MM.1S (cell line): Measurements from ENCODE around the gene TOMM6.

Source experiments
- DNase-seq: peaks from one replicate; pipeline ENCODE4 v3.0.0-alpha.2; 2015
- H2AFZ ChIP-seq: fragments of 300-600 bp; sonication (generic); 2 replicates; pipeline ENCODE4 v1.6.0; 2016; ENCODE audit warnings: antibody characterized with exemption, low read length
- H3F3A ChIP-seq: fragments of 300-600 bp; sonication (generic); 2 replicates; pipeline ENCODE4 v1.6.1; 2016; ENCODE audit warnings: mild to moderate bottlenecking, antibody characterized with exemption, low read length, moderate library complexity, mixed read lengths; ENCODE audit not compliant: insufficient read depth
- H3K27ac ChIP-seq: fragments of 300-600 bp; sonication (generic); 2 replicates; pipeline ENCODE4 v1.5.1; 2016; ENCODE audit warnings: mild to moderate bottlenecking, low read length
- H3K27me3 ChIP-seq: fragments of 300-600 bp; sonication (generic); replicated peaks from 2 replicates; pipeline ENCODE4 v1.6.0; 2016; ENCODE audit warnings: low read length; ENCODE audit not compliant: insufficient read depth
- H3K36me3 ChIP-seq: fragments of 300-600 bp; sonication (generic); replicated peaks from 2 replicates; pipeline ENCODE4 v1.6.1; 2016; ENCODE audit warnings: mild to moderate bottlenecking, low read length, mixed read lengths; ENCODE audit not compliant: insufficient read depth
- H3K4me1 ChIP-seq: fragments of 300-600 bp; sonication (generic); 2 replicates; pipeline ENCODE4 v1.6.1; 2016; ENCODE audit warnings: low read length, mixed read lengths
- H3K4me2 ChIP-seq: fragments of 300-600 bp; sonication (generic); 2 replicates; pipeline ENCODE4 v1.6.0; 2016; ENCODE audit warnings: low read depth, low read length
- H3K4me3 ChIP-seq: fragments of 300-600 bp; sonication (generic); 2 replicates; pipeline ENCODE4 v1.5.1; 2016; ENCODE audit warnings: low read length, mixed read lengths
- H3K79me2 ChIP-seq: fragments of 300-600 bp; sonication (generic); 2 replicates; pipeline ENCODE4 v1.6.1; 2016; ENCODE audit warnings: mixed run types, low read length, mixed read lengths
- H3K9ac ChIP-seq: fragments of 300-600 bp; sonication (generic); 2 replicates; pipeline ENCODE4 v1.6.1; 2016; ENCODE audit warnings: low read length, mixed read lengths
- H3K9me2 ChIP-seq: fragments of 300-600 bp; sonication (generic); replicated peaks from 2 replicates; pipeline ENCODE4 v1.6.1; 2016; ENCODE audit warnings: mild to moderate bottlenecking, low read length, mixed read lengths; ENCODE audit not compliant: insufficient read depth
- H3K9me3 ChIP-seq: fragments of 300-600 bp; sonication (generic); replicated peaks from 2 replicates; pipeline ENCODE4 v1.6.1; 2016; ENCODE audit warnings: mild to moderate bottlenecking, low read length, mixed read lengths; ENCODE audit not compliant: insufficient read depth
- H4K20me1 ChIP-seq: fragments of 300-600 bp; sonication (generic); 2 replicates; pipeline ENCODE4 v1.6.1; 2016; ENCODE audit warnings: mild to moderate bottlenecking, low read length, moderate library complexity, mixed read lengths; ENCODE audit not compliant: insufficient read depth
- CTCF ChIP-seq: fragments of 300-600 bp; sonication (generic); IDR thresholded peaks from 2 replicates; pipeline ENCODE4 v1.5.1; 2016; ENCODE audit warnings: antibody characterized with exemption, low read length, mixed read lengths
- EZH2 ChIP-seq: fragments of 300-600 bp; sonication (generic); optimal IDR thresholded peaks from 2 replicates; pipeline ENCODE3; 2017; ENCODE audit warnings: low read depth, mild to moderate bottlenecking, antibody characterized with exemption, low read length, mixed read lengths
- EZH2phosphoT487 ChIP-seq: fragments of 300-600 bp; sonication (generic); IDR thresholded peaks from 2 replicates; pipeline ENCODE4 v1.6.1; 2018; ENCODE audit warnings: antibody characterized with exemption, low read length

The TOMM6 gene

GRCh38 chr6:41785689-41786450 lies 1.6 kb upstream of the TOMM6 start:
- Histone ChIP-seq H3K9me2 (no peaks in the 10 kb centered on the region), H3K9me3 (no peaks in the 10 kb centered on the region), H3K27me3 (peaks cover 46% of the 10 kb centered on the region), H3K27ac (no peak overlapping the region), H3K36me3 (no peaks in the 10 kb centered on the region), H3K9ac (peak overlapping the region; percentile 37; the same call in 1 of the 2 replicates), H3K4me3 (peak overlapping the region; percentile 94), H4K20me1 (no peaks in the 10 kb centered on the region), H3K79me2 (peaks cover 22% of the 10 kb centered on the region), H3K4me1 (peaks cover 7% of the 10 kb centered on the region; the same call in 1 of the 2 replicates), H3F3A (peaks cover 8% of the 10 kb centered on the region), H2AFZ (peak overlapping the region; percentile 58), H3K4me2 (peak overlapping the region; percentile 90)
- no peak for DNase-seq
- TF ChIP-seq CTCF = no peak

- Histone ChIP-seq H2AFZ (peak overlapping the region; percentile 91), H3K9me2 (no peaks in the 10 kb centered on the region), H3K4me1 (peaks cover 7% of the 10 kb centered on the region; the same call in 1 of the 2 replicates), H4K20me1 (no peaks in the 10 kb centered on the region), H3K27ac (peak overlapping the region; percentile 70), H3K4me3 (peak overlapping the region; percentile 94), H3K27me3 (peaks cover 38% of the 10 kb centered on the region), H3F3A (peaks cover 8% of the 10 kb centered on the region), H3K9me3 (no peaks in the 10 kb centered on the region), H3K4me2 (peak overlapping the region; percentile 90), H3K9ac (peak overlapping the region; percentile 92), H3K79me2 (peaks cover 22% of the 10 kb centered on the region), H3K36me3 (no peaks in the 10 kb centered on the region)
- peak; percentile 86 for DNase-seq
- TF ChIP-seq EZH2 (no peak), CTCF (peak; percentile 61)
These were observed 859 bp upstream of the TOMM6 start for GRCh38 chr6:41786451-41787218.

GRCh38 chr6:41789390-41789724 lies 1.9 kb downstream of the TOMM6 start:
- H2AFZ ChIP-seq = no peak overlapping the region
- H3K4me3 ChIP-seq = no peak overlapping the region
- peaks cover 7% of the 10 kb centered on the region; the same call in 1 of the 2 replicates for H3K4me1 ChIP-seq
- peaks cover 22% of the 10 kb centered on the region for H3K79me2 ChIP-seq
- no peaks in the 10 kb centered on the region for H3K9me3 ChIP-seq
- peak overlapping the region; percentile 13; the same call in 1 of the 2 replicates for H3K4me2 ChIP-seq
- no peaks in the 10 kb centered on the region for H3K36me3 ChIP-seq
- DNase-seq = no peak
- H3F3A ChIP-seq = peaks cover 8% of the 10 kb centered on the region
- H3K27ac ChIP-seq = no peak overlapping the region
- H3K9ac ChIP-seq = no peak overlapping the region
- TF ChIP-seq EZH2phosphoT487 = no peak
- TF ChIP-seq EZH2 = no peak
- TF ChIP-seq CTCF = no peak
- no peaks in the 10 kb centered on the region for H3K9me2 ChIP-seq
- peaks cover 15% of the 10 kb centered on the region for H3K27me3 ChIP-seq
- H4K20me1 ChIP-seq = no peaks in the 10 kb centered on the region
